ENCODE measurements around the gene TMEM59L.

GRCh38 chr19:18646535-18647370 is 34.1 kb downstream of the TMEM59L start:
- TF ChIP-seq POLR2A (IDR thresholded peaks at IDR 0.05; ENCODE audit: low read length) (no peak), GATA1 (IDR thresholded peaks at IDR 0.05; ENCODE audit: low read depth, low read length) (no peak)

All from erythroblast (primary cell).